Posterior vena cava (tissue), 2 donors: ENCODE data around the gene MAML2. TPM values are rescaled to one million over a fixed set of nuclear protein-coding genes. Genes with fewer than 3 reads are reported as not detected.

Experiments used
- DNase-seq: peaks from one replicate; pipeline ENCODE4 v3.0.0-alpha.2; 2020; ENCODE audit warnings: low spot score
- intact Hi-C, 2 donors: fragments of 100-400 bp; cut with DNase I; formaldehyde crosslinking; loops; one replicate each; pipeline versions ENCODE4 v1.14.1 to v1.14.2; 2022 to 2023
- microRNA-seq, 2 donors: library from miRNA; unstranded; fragments of <30 nt; microRNA quantifications; one replicate each; pipeline ENCODE4 v1.2.0, GENCODE V29; 2020 to 2021; ENCODE audit warnings: borderline microRNAs expressed in 2 of 2
- total RNA-seq, 2 donors: library from RNA; stranded (reverse); fragmentation: NEBNext Ultra II Directional; extraction: Animal tissue kit (Norgen Biotek cat#: 25700); gene quantifications; one replicate each; pipeline ENCODE4 v1.2.1, GENCODE V29; 2021
- donor health status: DM: yes; HTN: yes; CAD: no.
- donor health status: DM: yes; HTN: yes; CAD: no.

MAML2 gene
- total RNA-seq, 2 donors from 2014 or later, result 13.1 to 16.2 TPM

- DNase-seq, result no peak
- intact Hi-C loops, result no loop called here
Observed at GRCh38 chr11:95944623-95945022, 398.4 kb downstream of the MAML2 start.

GRCh38 chr11:95943546-95943945 lies 399.4 kb downstream of the MAML2 start:
- intact Hi-C loops, result no loop called here
- no peak for DNase-seq

- intact Hi-C loops, result no loop called here
Observed at GRCh38 chr11:95939091-95939490, 403.9 kb downstream of the MAML2 start.

GRCh38 chr11:95937358-95937757 lies 405.6 kb downstream of the MAML2 start:
- intact Hi-C loops, result no loop called here
- DNase-seq, result no peak

More at GRCh38 chr11:95939091-95939490, 403.9 kb downstream of the MAML2 start:
- no peak for DNase-seq

GRCh38 chr11:95933594-95933993 lies 409.4 kb downstream of the MAML2 start:
- intact Hi-C loops, result no loop called here
- DNase-seq, result no peak

- intact Hi-C loops, result no loop called here
Observed at GRCh38 chr11:95931916-95932315, 411.1 kb downstream of the MAML2 start.

GRCh38 chr11:95930948-95931347 lies 412.0 kb downstream of the MAML2 start:
- intact Hi-C loops, result no loop called here
- no peak for DNase-seq

More at GRCh38 chr11:95931916-95932315, 411.1 kb downstream of the MAML2 start:
- no peak for DNase-seq

- intact Hi-C loops, result no loop called here
Observed at GRCh38 chr11:95926726-95927125, 416.3 kb downstream of the MAML2 start.

More at GRCh38 chr11:95926726-95927125, 416.3 kb downstream of the MAML2 start:
- no peak for DNase-seq

Small RNA genes within 50 kb of the gene (microRNA-seq; reads per million reads assigned to microRNA genes)
- gene MIR1260B, result 0 to 0.32 reads per million in 2 donors

Other genes with a start within 250 kb of the MAML2 start
- gene CCDC82, start 46.7 kb upstream of the MAML2 start, total RNA-seq, result 10 to 100 TPM; 28.5 to 41.1 TPM
- 10 to 100 TPM; 10.1 to 13.9 TPM for gene JRKL, start 46.8 kb upstream of the MAML2 start, total RNA-seq